Uterus (tissue), 2 donors: ENCODE measurements around the gene RUSF1.

Experiments
- POLR2A ChIP-seq, 2 donors: fragments of 450-650 bp; IDR thresholded peaks; one replicate each; pipeline ENCODE4 v1.6.1; 2016; ENCODE audit warnings: antibody characterized with exemption in 2 of 2, mild to moderate bottlenecking in 1 of 2, moderate library complexity in 1 of 2
- TF ChIP-seq, protein P1 (sequence below), 4 experiments: fragments of 200-600 bp in 2 of 4; fragments of 450-650 bp in 2 of 4; sonication (generic) in 2 of 4; IDR thresholded peaks; one replicate each; pipeline ENCODE4 v1.5.1; 2016 to 2019; ENCODE audit warnings: antibody characterized with exemption in 4 of 4, mild to moderate bottlenecking in 2 of 4, moderate library complexity in 1 of 4

DNA sequence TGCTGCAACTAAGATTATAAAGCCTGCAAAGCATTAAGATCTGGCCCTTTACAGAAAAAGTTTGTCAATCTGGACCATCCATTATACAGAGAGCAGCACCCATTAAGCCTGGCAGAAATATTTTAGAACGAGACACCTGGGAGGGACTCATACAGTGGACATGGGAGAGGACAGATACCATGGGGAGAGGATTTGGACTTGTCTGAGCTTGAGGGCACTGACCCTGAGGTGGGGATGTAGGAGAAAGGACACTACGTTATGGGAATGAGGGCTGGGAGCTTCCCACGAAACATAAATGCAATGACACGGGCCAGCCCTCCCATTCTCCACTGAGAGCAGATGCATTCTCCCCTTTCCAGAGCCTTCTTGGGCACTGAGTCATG is 6.2 kb downstream of the RUSF1 start:
- TF ChIP-seq, protein P1, sequence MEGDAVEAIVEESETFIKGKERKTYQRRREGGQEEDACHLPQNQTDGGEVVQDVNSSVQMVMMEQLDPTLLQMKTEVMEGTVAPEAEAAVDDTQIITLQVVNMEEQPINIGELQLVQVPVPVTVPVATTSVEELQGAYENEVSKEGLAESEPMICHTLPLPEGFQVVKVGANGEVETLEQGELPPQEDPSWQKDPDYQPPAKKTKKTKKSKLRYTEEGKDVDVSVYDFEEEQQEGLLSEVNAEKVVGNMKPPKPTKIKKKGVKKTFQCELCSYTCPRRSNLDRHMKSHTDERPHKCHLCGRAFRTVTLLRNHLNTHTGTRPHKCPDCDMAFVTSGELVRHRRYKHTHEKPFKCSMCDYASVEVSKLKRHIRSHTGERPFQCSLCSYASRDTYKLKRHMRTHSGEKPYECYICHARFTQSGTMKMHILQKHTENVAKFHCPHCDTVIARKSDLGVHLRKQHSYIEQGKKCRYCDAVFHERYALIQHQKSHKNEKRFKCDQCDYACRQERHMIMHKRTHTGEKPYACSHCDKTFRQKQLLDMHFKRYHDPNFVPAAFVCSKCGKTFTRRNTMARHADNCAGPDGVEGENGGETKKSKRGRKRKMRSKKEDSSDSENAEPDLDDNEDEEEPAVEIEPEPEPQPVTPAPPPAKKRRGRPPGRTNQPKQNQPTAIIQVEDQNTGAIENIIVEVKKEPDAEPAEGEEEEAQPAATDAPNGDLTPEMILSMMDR (IDR thresholded peaks at IDR 0.05): no peak
- TF ChIP-seq POLR2A (IDR thresholded peaks at IDR 0.05): no peak
